Measurements from ENCODE around the gene AP5Z1.

DNA sequence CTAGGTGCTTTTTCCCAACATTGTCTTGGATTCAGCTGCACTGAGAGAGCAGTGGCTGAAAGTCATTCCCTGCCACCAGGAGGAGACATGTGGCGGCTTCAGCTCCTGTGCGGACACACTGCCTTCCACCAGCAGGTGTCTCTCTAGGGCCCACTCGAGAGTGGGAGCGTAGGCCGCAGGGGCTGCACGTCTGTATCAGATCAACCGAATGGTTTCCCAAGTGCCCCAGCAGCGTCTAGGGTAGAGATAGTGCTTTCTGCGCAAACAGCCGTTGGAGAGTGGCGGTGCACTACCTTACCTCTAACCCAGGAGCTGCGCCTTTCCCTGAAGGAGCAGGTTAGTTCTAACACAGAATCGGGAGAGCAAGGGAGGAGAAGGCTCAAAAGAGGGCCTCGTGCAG lies 54.8 kb downstream of the AP5Z1 start:
- TF ChIP-seq CTCF (conservative IDR thresholded peaks at IDR 0.05; ENCODE audit: low read length) (peak; percentile 82), EZH2phosphoT487 (IDR thresholded peaks at IDR 0.05; ENCODE audit: borderline replicate concordance, low read depth, low read length) (no peak)
